GM12892 (cell line): ENCODE measurements around the gene ZSWIM6.

Experiments
- POLR2A ChIP-seq: IDR thresholded peaks from 2 replicates; pipeline ENCODE4 v1.6.1; 2011; ENCODE audit warnings: low read depth, low read length, control low read depth
- POLR2AphosphoS5 ChIP-seq: IDR thresholded peaks from 2 replicates; pipeline ENCODE4 v1.6.1; 2011; ENCODE audit warnings: low read depth, low read length, control low read depth

DNA sequence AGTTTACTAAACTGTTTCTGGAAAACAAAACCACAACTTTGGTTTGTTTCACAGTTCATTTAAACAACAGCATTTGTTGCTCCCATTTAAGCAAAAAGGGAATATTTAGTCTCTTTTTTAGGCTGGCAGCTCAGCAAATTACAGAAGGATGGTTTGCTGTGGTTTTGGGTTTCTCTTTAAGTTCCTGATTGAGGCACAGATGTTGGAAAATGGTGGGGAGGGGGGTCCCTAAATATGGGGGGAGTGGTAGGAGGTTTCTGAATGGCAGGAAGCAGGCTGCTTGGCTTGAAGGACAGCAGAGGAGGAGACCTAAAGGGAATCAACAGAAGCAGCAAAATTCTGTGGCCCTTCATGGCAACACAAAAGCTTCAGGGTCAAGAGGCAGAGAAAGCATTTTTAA lies 263.4 kb downstream of the ZSWIM6 start:
- TF ChIP-seq POLR2AphosphoS5 (no peak), POLR2A (no peak)
